NCI-H128 (cell line): ENCODE measurements around the gene AP1AR.
"Not testable (repeated sequence)": the region's sequence is repeated elsewhere in the genome, so short reads cannot be mapped to it uniquely, and the experiment has no call there.

Experiments
- DNase-seq: peaks from one replicate; lab custom pipeline; 2025; ENCODE audit not compliant: unreplicated experiment; lab: John Stamatoyannopoulos, UW

Gene AP1AR

GRCh38 chr4:112277705-112278448, 46.3 kb downstream of the AP1AR start:
- DNase-seq, result no peak

- DNase-seq, result no peak
These were observed 47.7 kb downstream of the AP1AR start for GRCh38 chr4:112279025-112279881.

- DNase-seq, result no peak
These were observed 48.3 kb downstream of the AP1AR start for GRCh38 chr4:112279882-112280315.

GRCh38 chr4:112280386-112281056, 48.9 kb downstream of the AP1AR start:
- no peak for DNase-seq

GRCh38 chr4:112281895-112282398, 50.4 kb downstream of the AP1AR start:
- DNase-seq, result not testable (repeated sequence)

- DNase-seq, result no peak
These were observed 51.5 kb downstream of the AP1AR start for GRCh38 chr4:112282860-112283667.

- no peak for DNase-seq
These were observed 52.6 kb downstream of the AP1AR start for GRCh38 chr4:112284166-112284565.

- DNase-seq, result no peak
These were observed 53.2 kb downstream of the AP1AR start for GRCh38 chr4:112284662-112285411.

- DNase-seq, result no peak
These were observed 55.8 kb downstream of the AP1AR start for GRCh38 chr4:112287258-112287989.

- DNase-seq, result no peak
These were observed 56.9 kb downstream of the AP1AR start for GRCh38 chr4:112288455-112288854.

GRCh38 chr4:112289407-112290253, 58.0 kb downstream of the AP1AR start:
- DNase-seq, result no peak

GRCh38 chr4:112290341-112290740, 58.8 kb downstream of the AP1AR start:
- no peak for DNase-seq

- DNase-seq, result no peak
These were observed 65.6 kb downstream of the AP1AR start, which contains the start of gene ALPK1 for GRCh38 chr4:112296949-112297880. Gene ALPK1 (plus strand): TSS chr4:112297369.

GRCh38 chr4:112299721-112300120, 68.1 kb downstream of the AP1AR start:
- no peak for DNase-seq

GRCh38 chr4:112302320-112303274, 71.0 kb downstream of the AP1AR start:
- no peak for DNase-seq

- DNase-seq, result not testable (repeated sequence)
These were observed 73.9 kb downstream of the AP1AR start for GRCh38 chr4:112305477-112305876.
